ENCODE measurements around the gene PLOD2.

The PLOD2 gene

GRCh38 chr3:146072061-146072460 lies 88.9 kb downstream of the PLOD2 start:
- Histone ChIP-seq H3K4me3 (ENCODE audit: low read length, poor library complexity, severe bottlenecking) (no peak overlapping the region), H3K79me2 (ENCODE audit: insufficient read depth, low read length) (no peaks in the 10 kb centered on the region), H2AFZ (ENCODE audit: low read length) (no peak overlapping the region), H3K4me2 (ENCODE audit: low read depth, low read length, poor library complexity, severe bottlenecking) (no peak overlapping the region), H3K27me3 (ENCODE audit: insufficient read depth, low read length, poor library complexity, severe bottlenecking) (no peaks in the 10 kb centered on the region), H3K9me3 (ENCODE audit: insufficient read depth, low read depth, low read length) (no peaks in the 10 kb centered on the region), H3K9me2 (replicated peaks; ENCODE audit: low read depth, low read length) (no peaks in the 10 kb centered on the region), H3K4me1 (ENCODE audit: insufficient read depth, low read length, poor library complexity, severe bottlenecking) (no peaks in the 10 kb centered on the region), H3K36me3 (ENCODE audit: insufficient read depth, low read length) (no peaks in the 10 kb centered on the region), H3F3A (ENCODE audit: low read depth) (no peaks in the 10 kb centered on the region), H3K9ac (ENCODE audit: low read depth, low read length, poor library complexity, severe bottlenecking) (no peak overlapping the region), H4K20me1 (ENCODE audit: insufficient read depth, low read length, poor library complexity, severe bottlenecking) (no peaks in the 10 kb centered on the region)
- TF ChIP-seq CTCF (conservative IDR thresholded peaks at IDR 0.05; ENCODE audit: low read length) (no peak), EZH2phosphoT487 (IDR thresholded peaks at IDR 0.05; ENCODE audit: borderline replicate concordance) (no peak)

GRCh38 chr3:146071632-146072031 lies 89.4 kb downstream of the PLOD2 start:
- peak overlapping the region; percentile 4; the same call in 1 of the 2 replicates for H2AFZ ChIP-seq (ENCODE audit: low read length)
- no peaks in the 10 kb centered on the region for H3K36me3 ChIP-seq (ENCODE audit: insufficient read depth, low read length)
- TF ChIP-seq EZH2phosphoT487 (IDR thresholded peaks at IDR 0.05; ENCODE audit: borderline replicate concordance) (no peak), CTCF (conservative IDR thresholded peaks at IDR 0.05; ENCODE audit: low read length) (no peak)
- no peaks in the 10 kb centered on the region for H3K4me1 ChIP-seq (ENCODE audit: insufficient read depth, low read length, poor library complexity, severe bottlenecking)
- H3K9me2 ChIP-seq (replicated peaks; ENCODE audit: low read depth, low read length) = no peaks in the 10 kb centered on the region
- H4K20me1 ChIP-seq (ENCODE audit: insufficient read depth, low read length, poor library complexity, severe bottlenecking) = no peaks in the 10 kb centered on the region
- H3K4me2 ChIP-seq (ENCODE audit: low read depth, low read length, poor library complexity, severe bottlenecking) = no peak overlapping the region
- H3K27me3 ChIP-seq (ENCODE audit: insufficient read depth, low read length, poor library complexity, severe bottlenecking) = no peaks in the 10 kb centered on the region
- no peaks in the 10 kb centered on the region for H3K79me2 ChIP-seq (ENCODE audit: insufficient read depth, low read length)
- no peak overlapping the region for H3K9ac ChIP-seq (ENCODE audit: low read depth, low read length, poor library complexity, severe bottlenecking)
- H3K4me3 ChIP-seq (ENCODE audit: low read length, poor library complexity, severe bottlenecking) = no peak overlapping the region
- no peaks in the 10 kb centered on the region for H3K9me3 ChIP-seq (ENCODE audit: insufficient read depth, low read depth, low read length)
- H3F3A ChIP-seq (ENCODE audit: low read depth) = no peaks in the 10 kb centered on the region

- Histone ChIP-seq H3K36me3 (ENCODE audit: insufficient read depth, low read length) (no peaks in the 10 kb centered on the region), H3F3A (ENCODE audit: low read depth) (no peaks in the 10 kb centered on the region), H3K27me3 (ENCODE audit: insufficient read depth, low read length, poor library complexity, severe bottlenecking) (no peaks in the 10 kb centered on the region), H4K20me1 (ENCODE audit: insufficient read depth, low read length, poor library complexity, severe bottlenecking) (no peaks in the 10 kb centered on the region), H3K4me2 (ENCODE audit: low read depth, low read length, poor library complexity, severe bottlenecking) (no peak overlapping the region), H3K4me1 (ENCODE audit: insufficient read depth, low read length, poor library complexity, severe bottlenecking) (no peaks in the 10 kb centered on the region), H3K4me3 (ENCODE audit: low read length, poor library complexity, severe bottlenecking) (no peak overlapping the region), H2AFZ (ENCODE audit: low read length) (no peak overlapping the region), H3K9me3 (ENCODE audit: insufficient read depth, low read depth, low read length) (no peaks in the 10 kb centered on the region), H3K9me2 (replicated peaks; ENCODE audit: low read depth, low read length) (no peaks in the 10 kb centered on the region), H3K9ac (ENCODE audit: low read depth, low read length, poor library complexity, severe bottlenecking) (no peak overlapping the region), H3K79me2 (ENCODE audit: insufficient read depth, low read length) (no peaks in the 10 kb centered on the region)
- no peak for TF ChIP-seq EZH2phosphoT487 (IDR thresholded peaks at IDR 0.05; ENCODE audit: borderline replicate concordance)
- no peak for TF ChIP-seq CTCF (conservative IDR thresholded peaks at IDR 0.05; ENCODE audit: low read length)
Observed at GRCh38 chr3:146067048-146067447, 93.9 kb downstream of the PLOD2 start.
